SIG-M5 treated with dmso at 0.1 percent for 504 hours (cell line): ENCODE measurements around the gene LRRC51.
"Not testable (repeated sequence)": the region's sequence is repeated elsewhere in the genome, so short reads cannot be mapped to it uniquely, and the experiment has no call there.

Source experiments
- DNase-seq: peaks from one replicate; lab custom pipeline; 2025; ENCODE audit not compliant: unreplicated experiment; lab: John Stamatoyannopoulos, UW

The LRRC51 gene

DNA sequence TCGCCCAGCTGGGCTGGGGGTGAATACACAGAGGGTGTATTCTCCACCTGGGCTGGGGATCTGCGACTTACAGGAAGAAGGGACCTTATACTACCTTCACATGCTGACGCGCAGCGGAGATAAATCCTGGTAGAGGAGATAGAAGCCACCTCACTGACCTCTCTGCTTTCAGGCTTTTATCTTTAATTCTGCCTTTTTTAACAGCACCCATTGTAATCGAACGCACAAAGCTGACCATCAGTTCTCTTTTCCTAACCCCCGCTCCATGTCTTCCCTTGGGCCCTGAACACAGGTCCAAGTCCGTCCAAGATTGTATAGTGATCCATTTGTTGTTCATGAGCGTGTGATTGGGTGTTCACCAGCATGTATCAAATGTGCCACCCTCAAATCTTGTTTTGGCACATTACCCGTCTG, 23.1 kb downstream of the LRRC51 start:
- no peak for DNase-seq

DNA sequence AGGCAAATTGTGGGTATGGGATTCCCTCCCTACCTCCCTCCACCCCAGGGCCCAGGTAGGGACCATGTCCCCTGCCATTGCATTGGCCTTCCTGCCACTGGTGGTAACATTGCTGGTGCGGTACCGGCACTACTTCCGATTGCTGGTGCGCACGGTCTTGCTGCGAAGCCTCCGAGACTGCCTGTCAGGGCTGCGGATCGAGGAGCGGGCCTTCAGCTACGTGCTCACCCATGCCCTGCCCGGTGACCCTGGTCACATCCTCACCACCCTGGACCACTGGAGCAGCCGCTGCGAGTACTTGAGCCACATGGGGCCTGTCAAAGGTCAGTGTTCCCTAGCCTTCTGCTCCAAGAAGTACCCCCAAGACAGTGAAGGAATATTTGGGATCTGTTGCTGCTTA, 25.2 kb downstream of the LRRC51 start, which contains the start of gene TOMT:
TOMT (plus strand) TSS at position 37 of the 400 bp plus-strand sequence; CDS start at position 65, 28 bp downstream.
- no peak for DNase-seq

DNA sequence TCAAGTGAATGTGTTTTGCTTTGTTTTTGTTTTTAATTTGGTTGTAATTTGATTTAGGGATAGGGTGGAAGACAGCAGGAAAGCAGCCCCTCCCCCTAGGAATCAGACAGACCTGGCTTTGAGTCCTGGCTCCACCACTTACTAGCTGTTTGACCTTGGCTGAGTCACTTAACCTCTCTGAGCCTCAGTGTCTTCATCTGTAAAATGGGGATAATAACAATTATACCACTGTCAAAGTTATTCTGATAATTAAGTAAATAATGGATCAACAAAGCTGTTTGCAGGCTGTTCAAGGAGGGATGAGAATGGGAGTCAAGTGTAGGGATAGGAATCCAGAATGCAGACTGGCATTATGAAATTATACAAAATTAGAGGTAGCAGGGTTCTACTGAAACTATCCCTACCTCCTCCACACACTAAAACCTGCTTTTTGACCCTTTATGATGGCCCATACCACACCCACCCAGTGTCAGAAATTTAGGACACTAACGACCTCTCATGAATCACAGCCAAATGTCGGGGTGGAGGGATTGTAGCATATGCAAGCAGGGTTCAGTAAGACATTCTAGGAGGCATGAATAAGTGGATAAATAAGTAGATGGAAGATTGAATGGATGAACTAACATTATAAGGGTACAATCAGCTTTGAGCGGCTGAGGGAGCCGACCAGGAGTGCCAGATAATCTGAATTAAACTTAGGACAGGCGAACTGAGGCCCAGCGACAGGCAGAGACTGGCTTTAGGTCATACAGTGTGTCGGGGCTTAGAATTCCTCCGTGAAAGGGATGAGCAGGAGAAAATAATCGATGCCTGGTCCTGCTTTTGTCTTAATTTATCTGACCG, 30.9 kb downstream of the LRRC51 start:
- no peak for DNase-seq

DNA sequence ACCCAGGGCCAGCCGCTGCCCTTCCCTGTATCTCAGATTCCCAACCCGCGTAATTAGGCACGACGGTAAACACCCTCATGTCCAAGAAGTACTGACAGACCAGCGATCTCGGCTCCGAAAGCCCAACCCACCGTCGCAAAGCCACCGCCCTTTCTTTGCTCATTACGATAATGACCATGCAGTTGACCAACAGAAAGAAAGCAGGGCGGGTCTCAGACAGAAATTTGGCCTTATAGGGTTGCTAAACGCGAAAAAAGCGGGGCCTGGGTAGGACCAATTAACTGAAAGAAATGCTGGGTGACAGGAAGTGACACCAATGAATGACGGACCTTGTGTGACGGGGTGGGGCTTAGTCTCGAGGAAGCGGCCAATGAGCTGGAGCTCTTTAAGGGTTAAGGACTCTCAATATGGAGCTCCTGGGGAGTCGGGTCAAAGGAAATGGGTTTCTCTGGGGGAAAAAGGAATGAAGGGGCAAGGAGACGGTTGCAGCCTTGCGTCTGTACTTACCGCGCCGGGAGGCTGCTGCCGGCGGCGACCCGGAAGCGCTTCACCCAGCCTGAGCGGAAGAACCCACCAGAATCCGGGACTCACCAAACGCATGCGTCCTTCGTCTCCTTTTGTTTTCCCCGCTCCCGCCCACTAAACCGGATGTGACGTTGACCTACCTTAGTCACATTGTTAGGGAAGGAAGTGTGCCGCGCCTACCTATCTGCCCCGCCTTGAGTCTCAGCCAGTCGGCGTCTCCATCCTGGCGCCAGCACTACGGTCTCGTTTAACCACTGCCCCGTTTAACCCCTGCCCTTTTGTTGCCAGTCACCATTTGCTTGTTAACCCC, 31.7 kb downstream of the LRRC51 start, which contains the start of gene ANAPC15:
ANAPC15 (minus strand) TSS at position 553 of the 835 bp plus-strand sequence. CDS start 1,419 bp downstream, outside the sequence.
- DNase-seq, result peak; percentile 99

DNA sequence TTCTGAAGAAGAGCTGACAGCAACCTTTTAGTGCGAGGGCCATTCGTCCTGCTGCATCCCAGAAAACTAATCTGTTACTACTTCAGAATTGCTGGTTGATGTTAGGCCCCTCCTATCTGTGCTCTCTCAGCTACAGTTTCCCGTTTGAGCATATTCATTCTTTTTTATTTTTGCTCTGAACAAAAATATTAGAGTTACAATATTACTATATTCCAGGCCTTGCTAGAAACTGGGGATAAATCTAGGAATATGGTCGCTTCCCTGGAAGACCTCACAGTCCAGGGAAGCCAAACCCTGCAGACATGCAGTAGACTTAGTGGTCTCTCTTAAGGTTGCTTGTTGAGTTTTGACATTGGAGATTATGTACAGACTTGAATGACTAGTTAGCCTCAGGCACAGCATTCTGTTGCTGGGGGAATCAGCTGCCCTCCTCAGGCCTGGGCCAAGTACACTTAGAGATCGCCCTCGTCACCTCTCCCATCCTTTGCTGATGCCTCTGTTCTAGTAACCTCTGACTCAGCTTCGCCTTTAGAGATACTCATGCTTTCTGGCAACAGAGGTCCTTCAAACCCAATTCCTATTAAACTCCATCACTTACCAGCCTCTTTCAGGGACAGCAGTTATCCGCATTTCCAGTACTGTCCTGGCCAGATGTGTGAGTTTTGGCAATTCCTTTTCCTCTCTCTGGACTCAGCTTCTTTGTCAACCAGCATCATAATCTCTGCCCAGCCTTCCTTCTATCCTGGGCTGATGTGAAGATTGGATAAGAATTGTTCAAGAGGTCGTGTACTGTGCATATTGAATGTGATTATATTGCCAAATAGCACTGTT, 32.5 kb downstream of the LRRC51 start:
- DNase-seq, result no peak

DNA sequence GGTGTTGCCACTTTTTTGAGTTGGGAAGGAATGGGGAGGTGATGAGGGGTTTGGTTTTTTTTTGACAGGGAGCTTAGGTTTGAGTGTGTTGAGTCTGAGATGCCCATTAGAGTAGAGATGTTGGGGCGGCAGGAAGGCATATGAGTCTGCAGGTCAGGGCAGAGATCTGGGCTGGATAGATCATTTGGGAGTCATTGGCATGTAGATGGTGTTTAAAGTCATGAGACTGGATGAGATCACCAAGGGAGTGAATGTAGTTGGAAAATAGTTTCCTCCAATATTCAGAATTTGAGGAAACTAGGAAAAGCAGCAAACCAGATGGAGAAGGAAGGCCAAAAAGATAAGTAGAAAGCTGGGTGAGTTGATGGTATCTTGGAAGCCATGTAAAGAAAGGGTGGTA, 33.9 kb downstream of the LRRC51 start:
- DNase-seq, result no peak

DNA sequence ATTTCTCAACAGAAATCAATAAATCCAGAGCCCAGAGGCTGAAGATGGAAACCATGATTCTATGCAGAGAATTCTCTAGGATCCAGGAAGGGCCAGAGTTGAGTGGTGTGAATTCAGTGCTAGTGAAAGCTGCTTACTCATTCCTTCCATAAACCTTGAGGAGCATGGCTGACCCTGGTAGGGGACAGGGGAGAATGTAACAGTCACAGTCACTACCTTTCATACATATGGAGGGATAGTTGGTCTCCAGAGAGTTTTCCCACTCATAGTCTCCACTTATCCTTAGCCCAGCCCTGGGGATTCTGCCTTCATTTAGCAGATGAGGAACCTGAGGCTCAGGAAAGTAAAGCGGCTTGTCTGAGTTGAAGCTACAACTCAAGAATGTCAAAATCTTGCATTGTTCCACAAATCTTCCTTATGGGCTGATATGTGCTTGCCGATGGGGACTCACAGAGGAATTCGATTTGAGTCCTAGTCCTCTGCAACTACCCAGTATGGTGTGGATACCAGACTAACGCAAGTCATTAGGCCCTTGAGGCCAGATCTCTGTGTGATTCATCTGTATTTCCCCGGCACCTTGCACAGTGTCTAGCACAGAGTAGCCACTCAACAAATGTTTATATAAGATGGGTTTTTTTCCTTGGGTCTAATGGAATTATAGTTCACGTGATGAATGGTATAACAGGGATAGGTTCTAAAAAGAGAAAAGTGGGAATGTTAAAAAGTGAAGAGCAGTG, 35.5 kb downstream of the LRRC51 start:
- no peak for DNase-seq

DNA sequence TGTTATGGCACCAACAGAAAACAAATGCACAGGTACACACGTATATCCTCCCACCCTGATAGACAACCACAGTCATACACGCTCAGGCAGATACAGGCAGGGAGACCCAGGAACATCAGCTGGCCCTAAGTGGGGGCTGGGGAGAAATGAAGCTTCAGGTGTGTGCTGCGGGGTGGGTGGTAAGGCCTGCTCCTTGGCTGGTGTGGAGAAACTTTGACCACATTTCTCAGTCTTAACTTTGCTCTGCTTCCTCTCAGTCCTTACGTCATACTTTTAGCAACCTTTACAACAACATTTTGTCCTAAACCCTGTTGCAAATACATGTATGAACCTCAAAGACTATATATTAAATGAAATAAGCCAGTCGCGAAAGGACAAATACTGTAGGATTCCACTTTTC, 38.5 kb downstream of the LRRC51 start:
- DNase-seq, result peak; percentile 8

DNA sequence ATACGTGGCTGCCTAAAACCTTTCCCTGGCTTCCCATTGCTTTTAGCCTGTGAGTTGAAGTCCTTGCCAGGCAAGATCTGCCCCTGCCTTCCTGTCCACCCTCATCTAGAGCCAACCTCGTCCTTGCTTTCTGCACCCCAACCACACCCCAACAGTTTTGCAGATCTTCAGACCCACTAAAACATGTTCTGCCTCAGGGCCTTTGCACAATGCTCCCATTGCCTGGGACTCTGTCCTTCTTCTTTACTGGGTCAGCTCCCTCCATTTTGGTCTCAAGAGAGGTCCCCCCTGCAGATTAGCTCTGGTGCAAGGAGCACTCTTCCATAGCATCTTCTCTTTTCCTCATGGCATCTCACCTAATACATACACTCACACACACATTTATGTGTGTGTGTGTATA, 40.3 kb downstream of the LRRC51 start:
- DNase-seq, result no peak

DNA sequence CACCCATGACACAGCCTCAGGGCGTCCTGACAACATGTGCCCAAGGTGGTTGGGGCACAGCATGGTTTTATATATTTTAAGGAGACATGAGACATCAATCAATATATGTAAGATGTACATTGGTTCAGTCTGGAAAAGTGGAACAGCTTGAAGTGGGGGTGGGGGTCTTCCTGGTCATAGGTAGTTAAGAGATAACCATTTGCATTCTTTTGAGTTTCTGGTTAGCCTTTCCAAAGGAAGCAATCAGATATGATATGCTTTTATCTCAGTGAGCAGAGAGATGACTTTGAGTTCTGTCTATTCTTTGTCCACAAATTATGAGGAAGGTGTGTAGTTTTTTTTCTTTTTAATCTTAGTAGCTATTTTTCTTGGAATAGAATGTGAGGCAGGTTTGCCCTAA, 42.0 kb downstream of the LRRC51 start:
- no peak for DNase-seq

DNA sequence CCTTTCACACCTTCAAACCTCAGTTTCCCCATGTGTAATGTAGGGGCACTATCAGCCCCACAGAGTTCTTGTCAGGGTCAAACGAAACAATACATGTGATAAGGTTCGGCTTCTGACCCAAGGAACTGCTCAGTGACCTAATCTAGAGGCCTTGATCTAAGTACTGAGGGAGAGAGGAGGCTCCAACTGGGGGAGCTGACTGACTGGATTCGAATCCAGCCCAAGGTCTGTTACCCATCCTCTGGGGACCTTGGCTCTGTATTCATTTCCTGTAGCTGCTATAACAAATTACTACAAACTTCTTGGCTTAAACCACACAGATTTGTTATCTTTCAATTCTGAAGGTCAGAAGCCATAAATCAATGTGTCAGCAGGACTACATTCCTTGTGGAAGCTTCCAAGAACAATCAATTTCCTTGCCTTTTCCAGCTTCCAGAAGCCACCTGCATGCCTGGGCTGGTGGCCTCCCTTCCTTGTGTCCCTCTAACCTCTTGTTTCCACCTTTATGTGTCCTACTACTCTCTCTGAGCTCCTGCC, 42.5 kb downstream of the LRRC51 start:
- DNase-seq, result no peak

DNA sequence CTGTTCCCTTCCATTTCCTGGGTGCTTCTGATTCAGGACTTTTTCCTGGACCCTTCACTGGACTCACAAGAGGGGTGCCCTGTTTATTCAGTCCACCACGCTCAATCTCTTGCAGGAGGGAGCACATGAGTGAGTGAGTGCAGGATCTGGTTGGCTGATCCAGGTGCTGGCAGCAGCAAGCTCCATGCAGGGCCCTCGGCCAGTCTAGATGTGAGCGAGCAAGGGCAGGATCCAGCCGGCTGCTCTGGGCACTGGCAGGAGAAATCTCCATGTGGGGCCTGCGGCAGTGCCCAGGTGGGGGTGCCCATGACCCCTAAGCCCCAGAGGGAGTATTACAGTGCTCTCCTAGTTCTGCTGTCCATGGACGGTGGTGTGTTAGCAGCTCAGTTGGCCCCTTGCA, 43.4 kb downstream of the LRRC51 start:
- no peak for DNase-seq

DNA sequence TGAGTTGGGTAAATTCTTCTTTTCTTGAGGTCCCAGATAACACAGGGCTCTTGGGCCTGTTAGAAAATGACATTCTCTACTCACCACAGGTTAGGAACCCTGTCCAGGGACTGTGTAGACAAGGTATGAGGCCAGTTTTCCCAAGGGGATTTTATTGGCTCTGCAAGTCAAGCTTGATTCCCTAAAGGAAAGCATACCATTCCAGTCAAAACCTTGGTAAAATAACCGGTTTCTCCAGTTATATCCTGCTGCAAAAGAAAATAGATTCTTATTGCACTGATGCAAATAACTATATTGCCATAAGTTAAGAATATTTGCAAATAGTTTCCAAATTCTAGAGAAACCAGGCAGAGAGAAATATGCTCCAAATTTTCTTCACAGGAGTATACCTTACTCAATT, 45.3 kb downstream of the LRRC51 start:
- DNase-seq, result no peak

DNA sequence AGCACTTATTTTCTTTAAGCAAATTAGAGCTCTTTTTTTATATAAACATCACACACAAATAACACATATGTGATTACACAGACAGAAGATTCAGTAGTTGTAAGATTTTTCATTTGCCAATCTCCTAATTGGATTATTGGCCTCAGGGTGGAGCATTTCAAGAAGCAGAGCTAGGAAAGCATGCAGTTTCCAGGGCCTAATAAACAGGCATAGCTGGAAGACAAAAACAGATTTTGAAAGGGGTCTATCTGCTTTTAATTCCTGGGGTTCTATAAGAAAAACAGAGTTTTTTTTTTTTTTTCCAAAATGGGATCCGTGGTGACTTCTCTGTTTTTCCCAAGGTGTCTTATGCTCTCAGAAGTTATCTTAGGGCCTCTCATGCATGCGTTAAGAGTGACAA, 47.3 kb downstream of the LRRC51 start:
- no peak for DNase-seq

DNA sequence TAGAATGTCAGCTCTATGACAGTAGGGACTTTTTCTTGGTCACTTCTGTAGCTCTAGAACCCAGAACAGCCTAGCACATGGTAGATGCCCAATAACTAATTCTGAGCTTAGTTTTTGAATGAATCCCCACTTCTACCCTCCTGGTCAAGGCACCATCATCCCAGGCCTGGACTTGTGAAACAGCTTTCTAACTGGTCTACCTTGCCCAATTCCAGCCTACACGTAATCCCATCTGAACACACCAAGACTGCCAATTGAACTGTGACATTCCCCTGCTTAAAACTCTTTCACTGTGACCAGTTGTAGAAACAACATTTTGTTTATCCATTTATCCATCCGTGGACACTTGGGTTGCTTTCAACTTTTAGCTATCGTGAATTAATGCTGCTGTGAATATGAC, 48.7 kb downstream of the LRRC51 start:
- DNase-seq, result no peak

DNA sequence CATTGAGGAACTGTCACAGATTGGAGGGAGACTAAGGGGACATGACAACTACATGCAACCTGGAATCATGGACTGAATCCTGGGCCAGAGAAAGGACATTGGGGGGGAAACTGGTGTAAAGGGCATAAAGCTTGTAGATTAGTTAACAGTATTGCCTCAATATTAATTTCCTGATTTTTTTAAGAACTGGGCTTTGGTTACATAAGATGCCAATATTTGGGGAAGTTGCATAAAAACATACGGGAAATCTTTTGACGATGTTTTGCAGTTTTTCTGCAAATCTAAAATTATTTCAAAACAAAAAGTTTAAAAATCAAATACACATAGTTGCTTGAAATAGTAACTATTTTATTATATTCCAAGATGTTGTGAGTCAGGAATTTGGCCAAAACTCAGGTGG, 52.0 kb downstream of the LRRC51 start:
- DNase-seq, result peak; percentile 8

DNA sequence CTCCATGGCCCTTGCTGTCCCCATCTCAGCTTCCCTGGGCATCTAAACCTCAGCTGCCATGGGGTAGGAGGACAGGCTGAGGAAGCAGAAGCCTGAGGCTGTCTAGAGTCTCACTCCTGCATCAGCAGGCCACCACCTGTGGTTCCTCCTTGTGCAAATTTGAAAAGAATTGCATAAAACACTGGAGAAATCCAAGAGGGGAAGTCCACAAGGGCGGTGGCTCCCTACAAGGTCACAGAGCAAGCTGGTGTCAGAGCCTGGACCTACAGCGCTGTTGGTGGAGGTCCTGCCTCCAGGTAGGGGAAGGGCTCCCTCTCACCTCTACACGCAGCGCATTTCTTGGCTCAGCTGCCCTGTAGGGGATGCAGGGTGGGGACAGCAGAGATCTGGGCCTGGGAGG, 54.8 kb downstream of the LRRC51 start, which contains the start of gene FOLR3:
FOLR3 (plus strand) TSS at position 253 of the 400 bp plus-strand sequence. CDS start 228 bp downstream, outside the sequence.
- not testable (repeated sequence) for DNase-seq

DNA sequence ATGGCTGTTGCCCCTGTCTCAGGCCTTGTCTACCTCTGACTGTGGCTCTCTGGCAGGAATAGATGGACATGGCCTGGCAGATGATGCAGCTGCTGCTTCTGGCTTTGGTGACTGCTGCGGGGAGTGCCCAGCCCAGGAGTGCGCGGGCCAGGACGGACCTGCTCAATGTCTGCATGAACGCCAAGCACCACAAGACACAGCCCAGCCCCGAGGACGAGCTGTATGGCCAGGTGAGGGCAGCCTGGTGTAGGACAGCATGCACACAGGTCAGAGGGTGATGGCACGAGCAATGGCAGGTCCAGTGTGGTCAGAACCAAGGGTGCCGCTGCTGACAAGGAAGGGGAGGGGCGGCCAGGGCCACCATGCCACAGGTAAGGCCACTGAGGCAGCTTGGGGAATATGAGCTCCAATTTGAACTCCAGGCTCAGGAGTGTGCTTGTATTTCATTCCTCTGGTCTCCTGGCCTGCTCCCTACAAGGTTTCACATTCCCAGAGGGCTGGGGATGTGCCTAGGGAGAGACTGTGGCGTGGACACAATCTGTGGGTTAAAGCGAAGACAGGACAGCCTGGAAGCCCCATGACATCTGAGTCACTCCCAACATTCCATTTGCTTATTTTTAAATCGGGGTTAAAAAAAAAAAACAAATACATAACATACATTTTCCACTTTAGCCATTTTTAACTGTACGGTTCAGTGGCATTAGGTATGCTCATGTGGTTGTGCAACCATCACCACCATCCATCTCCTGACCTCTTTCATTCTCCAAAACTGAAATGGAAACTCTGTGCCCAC, 55.4 kb downstream of the LRRC51 start:
- no peak for DNase-seq

DNA sequence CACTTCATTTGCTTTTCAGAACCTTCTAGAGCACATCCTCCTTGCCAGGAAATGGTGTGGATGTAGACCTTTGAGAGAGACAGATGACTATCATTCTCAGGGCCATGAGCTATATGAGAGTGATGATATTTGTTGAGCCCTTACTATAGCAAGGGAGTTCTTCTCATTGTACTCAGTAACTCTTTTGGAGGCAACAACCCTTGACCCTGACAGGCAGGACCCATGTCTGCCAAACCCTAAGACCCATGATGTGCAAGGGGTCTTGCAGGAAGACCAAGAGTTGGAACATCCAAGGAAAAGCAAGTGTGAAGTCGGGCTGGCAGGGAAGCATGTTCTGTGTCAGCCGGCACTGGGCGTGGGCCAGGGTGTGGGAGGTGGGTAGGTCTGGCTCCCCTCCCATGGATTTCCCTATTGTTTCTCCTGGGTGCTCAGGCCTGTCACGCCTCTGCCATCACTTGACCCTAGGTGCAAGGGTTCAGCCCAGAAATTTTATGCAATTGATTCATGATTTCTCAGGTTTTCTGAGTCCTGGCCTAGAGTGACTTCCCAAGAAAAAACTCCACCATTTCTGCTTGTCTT, 56.1 kb downstream of the LRRC51 start:
- DNase-seq, result no peak
